ENCODE data around the gene CSF2RB. TPM values are rescaled to one million over a fixed set of nuclear protein-coding genes. Genes with fewer than 3 reads are reported as not detected.

Gene CSF2RB
- total and polyA plus RNA-seq, 2 of the 13 experiments (the other 11 are each of a cell fraction or from before 2014, with no cell fraction given), result not detected

- no peaks in the 10 kb centered on the region for H3K9me3 ChIP-seq (ENCODE audit: low read length)
- peaks cover 0 to 21% of the 10 kb centered on the region in 2 experiments; a peak in 2 of 5 replicates for H3K27me3 ChIP-seq (ENCODE audit: control insufficient read depth in 1 of 2, insufficient read depth in 2 of 2, low read length in 2 of 2)
- H3K36me3 ChIP-seq (replicated peaks in 1 of 2; ENCODE audit: control insufficient read depth in 1 of 2, insufficient read depth in 2 of 2, low read length in 2 of 2), result no peaks in the 10 kb centered on the region
- H3K9ac ChIP-seq (ENCODE audit: insufficient read depth, low read depth, low read length), result no peak overlapping the region
- intact Hi-C loops (cut with micrococcal nuclease; ENCODE audit: unreplicated experiment), result loop anchor here (5.0 kb wide), 1 partner anchor 194 kb away; no protein-coding TSS in a partner anchor
- H3K4me2 ChIP-seq (ENCODE audit: low read depth, low read length), result no peak overlapping the region
- no peak for DNase-seq (ENCODE audit: low spot score)
- BruUV-seq (replicated peaks), result no TSS peak
- no peak overlapping the region for H3K27ac ChIP-seq (ENCODE audit: extremely low read length, insufficient read depth, low read length)
- ChIA-PET CTCF (ENCODE audit: low intra/inter-chr PET ratio, low total read pairs) (interaction anchor here (2.1 kb wide), 1 partner anchor 120 kb away, joined by 11 read pairs; no protein-coding TSS in a partner anchor), POLR2A (interaction anchor here (1.1 to 1.5 kb wide), 2 partner anchors 42 to 56 kb away, joined by 4 to 6 read pairs; partner anchors contain the start of gene TST)
- no peaks in the 10 kb centered on the region for H3K79me2 ChIP-seq (ENCODE audit: insufficient read depth, low read length)
- no peaks in the 10 kb centered on the region for H4K20me1 ChIP-seq (ENCODE audit: insufficient read depth, low read length)
- TF ChIP-seq ZMYM2 (CRISPR knock-in tag; IDR thresholded peaks at IDR 0.05), result no peak
- no peak for TF ChIP-seq RXRB (CRISPR knock-in tag; IDR thresholded peaks at IDR 0.05; ENCODE audit: borderline replicate concordance)
- TF ChIP-seq ZBTB25 (CRISPR knock-in tag; IDR thresholded peaks at IDR 0.05), result no peak
- TF ChIP-seq ZNF432 (CRISPR knock-in tag; IDR thresholded peaks at IDR 0.05; ENCODE audit: borderline replicate concordance), result no peak
- TF ChIP-seq ZNF256 (CRISPR knock-in tag; conservative IDR thresholded peaks at IDR 0.05), result no peak
- no peak for TF ChIP-seq ZNF282 (IDR thresholded peaks at IDR 0.05; ENCODE audit: partially characterized antibody)
- TF ChIP-seq ZNF225 (CRISPR knock-in tag; IDR thresholded peaks at IDR 0.05), result no peak
- no peak for TF ChIP-seq DPF2 (CRISPR knock-in tag; IDR thresholded peaks at IDR 0.05; ENCODE audit: borderline replicate concordance, low read depth)
- TF ChIP-seq PAX8 (CRISPR knock-in tag; IDR thresholded peaks at IDR 0.05; ENCODE audit: borderline replicate concordance), result no peak
- TF ChIP-seq ZKSCAN1 (IDR thresholded peaks at IDR 0.05; ENCODE audit: low read length), result no peak
- TF ChIP-seq ZNF761 (CRISPR knock-in tag; conservative IDR thresholded peaks at IDR 0.05), result no peak
- TF ChIP-seq WIZ (CRISPR knock-in tag; IDR thresholded peaks at IDR 0.05), result no peak
- TF ChIP-seq THYN1 (CRISPR knock-in tag; IDR thresholded peaks at IDR 0.05; ENCODE audit: borderline replicate concordance, low read depth), result no peak
- no peak for TF ChIP-seq KDM5B (CRISPR knock-in tag; IDR thresholded peaks at IDR 0.05; ENCODE audit: borderline replicate concordance)
- no peak for TF ChIP-seq GATAD2A (CRISPR knock-in tag; IDR thresholded peaks at IDR 0.05)
- no peak for TF ChIP-seq RFX5 (IDR thresholded peaks at IDR 0.05; ENCODE audit: low read depth, low read length)
- TF ChIP-seq ZNF224 (CRISPR knock-in tag; IDR thresholded peaks at IDR 0.05), result no peak
- TF ChIP-seq ZNF414 (CRISPR knock-in tag; IDR thresholded peaks at IDR 0.05), result no peak
- 43% methylated on average over 4 of the region's 4 CpGs for WGBS (ENCODE audit: low lambda C conversion rate)
- in situ Hi-C loops (cut with HindIII; ENCODE audit: extremely low pct_ligation_motif_present, low pct_unique_long_range_greater_than_20kb), result loop anchor here (10.0 kb wide), 1 partner anchor 122 kb away; no protein-coding TSS in a partner anchor
- H3K4me3 ChIP-seq (replicated peaks in 1 of 3; ENCODE audit: insufficient read depth in 1 of 3, low read depth in 2 of 3, low read length in 3 of 3), result no peak overlapping the region
- H3K4me1 ChIP-seq (ENCODE audit: insufficient read depth, low read length), result peaks cover 6% of the 10 kb centered on the region; the same call in 1 of the 2 replicates
- FAIRE-seq, result no peak
- H2AFZ ChIP-seq (ENCODE audit: low read length), result no peak overlapping the region
- no peak for ATAC-seq
Observed at GRCh38 chr22:36976606-36977005, 63.2 kb downstream of the CSF2RB start.

All from HepG2 (cell line).